DMS 273 (cell line): ENCODE results near the gene CD36.
A peak's percentile ranks its signal among the peaks of the same experiment; 100 is the strongest.

Experiments
- DNase-seq: peaks from one replicate; lab custom pipeline; 2025; ENCODE audit not compliant: unreplicated experiment; lab: John Stamatoyannopoulos, UW

The CD36 gene

DNA sequence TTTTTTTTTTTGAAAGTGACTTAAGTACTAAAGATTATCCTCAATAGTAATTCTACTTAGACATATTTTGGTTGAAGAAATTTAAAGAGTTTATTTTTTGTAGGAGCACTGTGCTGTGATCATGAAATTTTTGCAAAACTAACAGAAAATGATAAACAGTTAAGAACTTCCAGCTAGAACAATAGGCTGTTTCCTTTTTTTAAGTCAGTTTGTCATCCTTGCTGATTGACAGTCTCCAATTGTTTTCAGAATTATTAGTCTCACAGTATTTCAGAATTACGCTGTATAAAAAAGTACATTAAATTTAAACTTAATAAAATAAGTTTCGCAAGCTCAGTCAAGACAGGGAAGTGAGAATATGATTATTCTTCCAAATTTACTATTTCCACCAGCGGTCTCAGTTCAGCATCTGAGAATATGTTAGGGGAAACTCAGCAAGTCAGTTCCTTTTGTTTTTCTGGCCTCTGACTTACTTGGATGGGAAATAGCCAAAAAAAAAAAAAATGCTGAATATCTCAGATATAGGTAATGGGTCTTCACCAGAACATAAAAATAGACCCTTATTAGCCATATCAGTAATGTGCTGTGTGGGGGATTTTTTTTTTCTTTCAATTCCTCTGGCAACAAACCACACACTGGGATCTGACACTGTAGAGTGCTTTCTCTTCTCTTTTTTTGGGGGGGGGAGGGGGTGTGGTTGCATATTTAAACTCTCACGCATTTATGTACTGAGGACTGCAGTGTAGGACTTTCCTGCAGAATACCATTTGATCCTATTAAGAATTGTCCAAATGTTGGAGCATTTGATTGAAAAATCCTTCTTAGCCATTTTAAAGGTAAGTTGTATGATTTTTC is at the start of gene CD36:
Gene CD36 (plus strand): TSS at position 732 of the 855 bp plus-strand sequence. CDS start 8,099 bp downstream, outside the sequence.
- no peak for DNase-seq

DNA sequence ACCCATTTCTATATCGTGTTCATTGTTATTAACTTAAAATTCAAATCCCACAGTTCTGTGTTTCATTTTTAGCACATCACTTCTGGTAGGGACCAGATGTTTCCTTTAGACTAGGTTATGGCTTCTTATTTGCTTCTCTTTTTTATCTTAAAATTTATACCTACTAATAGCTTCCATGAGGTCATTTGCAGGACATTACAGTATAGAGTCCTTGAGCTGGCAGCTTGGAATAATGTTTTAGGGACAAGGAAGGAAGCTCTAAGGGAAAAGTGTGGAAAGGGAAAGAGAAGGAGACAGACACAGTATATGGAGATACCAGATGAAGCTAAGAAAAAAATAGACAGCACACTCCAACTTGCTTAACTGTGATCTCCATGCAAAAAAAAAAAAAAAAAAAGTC is 48.8 kb upstream of the CD36 start:
- no peak for DNase-seq

DNA sequence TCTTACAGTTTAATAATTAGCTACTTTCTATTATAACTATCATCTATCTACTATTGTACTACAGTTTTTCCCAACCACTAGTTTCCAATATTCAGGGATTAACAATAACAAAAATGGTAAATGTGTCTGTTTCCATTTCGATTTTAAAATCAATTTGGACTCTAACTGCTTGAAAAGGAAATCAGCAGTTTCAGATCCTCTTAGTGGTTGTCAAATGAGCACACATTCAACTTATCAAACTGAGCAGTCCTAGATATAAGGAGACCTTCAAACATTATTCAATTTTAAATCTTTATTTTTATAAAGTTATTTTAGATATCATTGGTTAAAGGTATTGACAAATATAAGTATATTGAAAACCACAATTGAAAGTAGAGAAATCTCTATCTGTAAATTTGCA is 46.8 kb upstream of the CD36 start:
- no peak for DNase-seq

GRCh38 chr7:80593869-80594586 is 44.4 kb upstream of the CD36 start:
- DNase-seq: no peak

- DNase-seq: peak; percentile 8
These were observed 41.4 kb upstream of the CD36 start for GRCh38 chr7:80596933-80597517.

DNA sequence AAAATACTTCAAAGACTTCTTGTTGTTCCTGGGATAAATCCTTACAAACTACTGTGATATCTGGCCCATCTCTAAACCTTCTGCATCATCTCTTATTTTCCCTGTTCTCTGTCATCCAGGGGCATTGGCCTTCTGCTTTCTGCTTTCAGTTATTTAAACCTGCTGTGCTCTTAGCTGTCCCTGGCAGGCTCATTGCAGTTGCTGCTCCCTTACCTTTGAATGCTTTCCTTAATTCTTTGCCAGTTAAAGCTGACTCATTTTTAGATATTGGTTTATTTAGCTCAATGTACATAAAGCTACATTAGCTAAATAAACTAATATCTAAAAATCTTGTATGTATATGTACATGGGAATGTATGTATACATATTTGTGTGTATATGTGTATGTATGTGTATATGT is 40.6 kb upstream of the CD36 start:
- DNase-seq: no peak

GRCh38 chr7:80600046-80600445 is 38.4 kb upstream of the CD36 start:
- no peak for DNase-seq

GRCh38 chr7:80601999-80602398 is 36.4 kb upstream of the CD36 start:
- DNase-seq: no peak

DNA sequence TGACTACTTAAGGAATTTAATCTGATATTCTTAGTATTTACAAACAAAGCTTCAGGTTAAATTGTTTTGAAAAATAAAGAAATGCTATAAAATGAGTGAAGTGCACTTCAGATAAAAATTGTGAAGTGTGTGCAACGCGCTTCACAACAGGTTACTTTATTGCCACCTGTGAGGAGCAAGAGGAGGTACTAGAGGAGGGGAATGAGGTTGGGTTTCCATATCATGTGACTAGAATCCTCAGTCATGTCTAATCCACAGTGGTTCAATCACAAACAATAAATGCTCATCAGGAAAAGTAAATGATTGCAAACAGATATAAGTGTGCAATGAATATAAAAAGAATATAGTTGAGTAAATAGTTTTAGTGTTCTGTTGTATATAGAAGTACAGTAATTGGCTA is 34.5 kb upstream of the CD36 start:
- DNase-seq: peak; percentile 5

- no peak for DNase-seq
These were observed 34.0 kb upstream of the CD36 start for GRCh38 chr7:80604436-80604835.

DNA sequence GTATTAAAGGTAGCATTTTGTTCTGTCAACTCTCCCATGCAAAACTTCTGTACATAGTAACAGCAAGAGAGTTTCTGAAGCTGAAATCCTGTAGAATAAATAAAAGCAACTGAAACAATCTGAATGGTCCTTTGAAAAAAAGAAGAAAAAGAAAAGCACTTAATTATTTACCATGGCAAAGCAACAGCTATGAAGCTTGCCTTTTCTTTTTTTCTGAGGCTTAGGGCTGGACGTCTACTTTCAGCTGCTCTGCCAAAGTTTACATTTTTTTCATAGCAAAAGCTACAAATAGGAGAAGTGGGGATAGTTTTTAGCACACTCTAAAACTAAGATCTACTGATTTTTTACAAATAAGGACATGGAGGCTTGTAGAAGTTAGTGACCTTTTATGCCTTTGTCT is 31.3 kb upstream of the CD36 start:
- DNase-seq: no peak

DNA sequence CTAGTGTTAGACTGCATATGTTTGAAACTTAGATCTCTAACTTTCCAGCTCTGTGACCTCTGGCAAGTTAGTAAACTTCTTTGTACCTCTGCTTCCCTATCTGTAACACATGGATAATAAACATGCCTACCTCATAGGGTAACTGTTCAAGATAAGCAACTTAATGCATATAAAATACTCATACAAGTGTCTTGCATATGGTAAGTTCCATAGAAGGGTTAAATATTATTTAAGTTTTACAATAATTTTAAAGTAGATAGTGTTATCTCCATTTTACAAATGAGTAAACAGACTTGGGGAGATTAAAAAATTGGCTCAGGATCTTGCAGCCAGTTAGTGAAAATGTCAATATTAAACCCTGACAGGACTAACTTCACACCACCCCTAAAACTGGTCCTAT is 30.1 kb upstream of the CD36 start:
- no peak for DNase-seq

GRCh38 chr7:80609751-80610150 is 28.7 kb upstream of the CD36 start:
- no peak for DNase-seq

- DNase-seq: no peak
These were observed 27.1 kb upstream of the CD36 start for GRCh38 chr7:80611353-80611752.

- DNase-seq: peak; percentile 12
These were observed 26.7 kb upstream of the CD36 start for GRCh38 chr7:80611779-80612178.

GRCh38 chr7:80612880-80613279 is 25.6 kb upstream of the CD36 start:
- DNase-seq: no peak

DNA sequence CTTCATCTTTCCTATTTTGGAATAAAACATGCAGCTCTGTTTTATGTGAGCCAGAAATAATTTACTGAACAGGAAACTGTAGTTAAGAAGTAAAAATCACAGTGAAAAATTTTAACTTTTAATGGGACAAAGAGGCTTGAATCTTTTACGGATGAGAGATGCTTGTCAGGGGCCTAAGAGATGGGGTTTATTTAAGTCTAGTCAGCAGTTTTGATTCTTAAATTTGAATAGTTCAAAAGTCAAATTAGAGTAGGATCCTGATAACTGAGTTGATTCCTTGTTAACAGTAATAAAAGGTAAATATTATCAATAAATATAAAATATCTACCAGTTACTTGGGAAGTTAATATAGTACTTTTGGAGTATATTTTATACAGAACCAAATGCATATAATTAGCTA is 24.9 kb upstream of the CD36 start:
- DNase-seq: no peak

DNA sequence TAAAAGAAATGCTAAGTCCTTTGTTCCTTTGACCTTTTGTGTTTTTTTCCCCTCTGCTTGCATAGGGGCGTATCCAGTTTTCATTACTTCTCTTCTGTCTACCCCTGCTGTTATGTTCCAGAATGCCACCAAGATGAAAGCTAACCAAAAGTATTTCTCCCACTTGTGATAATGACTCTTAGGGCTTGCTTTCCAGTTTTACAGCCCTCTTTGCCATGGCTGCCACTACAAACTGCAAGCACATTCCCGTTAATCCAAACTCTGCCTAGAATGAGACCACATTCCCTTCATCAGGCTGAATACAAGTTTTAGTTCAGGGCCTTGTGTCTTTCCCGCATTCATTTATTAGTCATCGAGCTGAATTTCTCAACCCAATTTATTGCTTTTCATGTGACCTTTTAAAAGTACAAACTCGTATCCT is 23.6 kb upstream of the CD36 start:
- no peak for DNase-seq

GRCh38 chr7:80618096-80618495 is 20.3 kb upstream of the CD36 start:
- DNase-seq: no peak

GRCh38 chr7:80619741-80620140 is 18.7 kb upstream of the CD36 start:
- no peak for DNase-seq

GRCh38 chr7:80622541-80622940 is 15.9 kb upstream of the CD36 start:
- no peak for DNase-seq
